HepG2 (cell line): ENCODE measurements around the gene PM20D1.

Experiments
- EHMT2 ChIP-seq: fragments of 200-600 bp; sonication (generic); IDR thresholded peaks from 2 replicates; pipeline ENCODE4 v1.7.0; 2017; ENCODE audit warnings: antibody characterized with exemption, low read depth, low read length, borderline replicate concordance
- FOXA1 ChIP-seq, 2 experiments: fragments of 450-650 bp in 1 of 2; sonication (generic) in 1 of 2; formaldehyde crosslinking in 1 of 2; IDR thresholded peaks; 2 replicates each; pipeline versions ENCODE4 v1.4.0 to v1.6.1; 2016 to 2020; ENCODE audit warnings: missing genetic modification reagents in 1 of 2
- NFE2 ChIP-seq: sonication (generic); formaldehyde crosslinking; IDR thresholded peaks from 2 replicates; pipeline ENCODE4 v1.4.0; 2020; ENCODE audit warnings: missing genetic modification reagents
- NFE2L1 ChIP-seq: sonication (generic); formaldehyde crosslinking; IDR thresholded peaks from 2 replicates; pipeline ENCODE4 v1.4.0; 2020; ENCODE audit warnings: missing genetic modification reagents, mild to moderate bottlenecking, borderline replicate concordance
- ZFP90 ChIP-seq: sonication (generic); formaldehyde crosslinking; IDR thresholded peaks from 2 replicates; pipeline ENCODE4 v1.8.0; 2022; ENCODE audit warnings: missing genetic modification reagents, mild to moderate bottlenecking, inconsistent platforms, borderline replicate concordance
- ZNF441 ChIP-seq: sonication (generic); formaldehyde crosslinking; IDR thresholded peaks from 2 replicates; pipeline ENCODE4 v1.7.0; 2021; ENCODE audit warnings: missing genetic modification reagents, borderline replicate concordance
- ZNF446 ChIP-seq: sonication (generic); formaldehyde crosslinking; IDR thresholded peaks from 2 replicates; pipeline ENCODE4 v1.5.0; 2020; ENCODE audit warnings: mild to moderate bottlenecking, missing genetic modification reagents
- ZNF569 ChIP-seq: sonication (generic); formaldehyde crosslinking; IDR thresholded peaks from 2 replicates; pipeline ENCODE4 v1.5.0; 2020; ENCODE audit warnings: mild to moderate bottlenecking, missing genetic modification reagents, moderate library complexity, borderline replicate concordance

DNA sequence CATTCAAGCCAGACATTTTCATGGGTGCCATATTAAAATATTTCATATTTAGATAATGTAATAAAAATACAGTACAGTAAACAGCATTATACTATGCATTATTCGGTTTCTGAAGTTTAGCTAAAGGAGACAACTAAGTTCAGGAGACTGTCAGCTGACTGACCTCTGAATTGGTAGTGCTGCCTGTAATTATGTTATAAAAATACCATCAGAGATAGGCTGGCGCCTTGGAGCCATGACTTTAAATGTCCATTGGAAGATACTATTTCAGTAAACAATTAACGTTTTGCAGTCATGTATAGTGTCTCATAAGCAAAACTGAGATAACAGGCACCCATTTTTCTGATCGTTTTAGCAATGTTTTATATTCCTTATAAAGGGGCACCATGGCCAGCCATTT, 63.3 kb downstream of the PM20D1 start:
- TF ChIP-seq FOXA1 (IDR thresholded peaks at IDR 0.05), result no peak
- TF ChIP-seq FOXA1 (CRISPR knock-in tag; IDR thresholded peaks at IDR 0.05), result no peak
- no peak for TF ChIP-seq NFE2 (CRISPR knock-in tag)
- no peak for TF ChIP-seq NFE2L1 (CRISPR knock-in tag)
- TF ChIP-seq ZNF569 (CRISPR knock-in tag), result no peak
- no peak for TF ChIP-seq ZFP90 (CRISPR knock-in tag)
- no peak for TF ChIP-seq ZNF441 (CRISPR knock-in tag)
- TF ChIP-seq ZNF446, result no peak
- no peak for TF ChIP-seq EHMT2
